C4-2B (cell line): ENCODE data around the gene ATRAID.

ENCODE experiments used
- CTCF ChIP-seq: fragments of 450-650 bp; conservative IDR thresholded peaks from 2 replicates; pipeline ENCODE4 v1.5.1; 2017; ENCODE audit warnings: mild to moderate bottlenecking
- ZFX ChIP-seq: fragments of 450-650 bp; IDR thresholded peaks from 2 replicates; pipeline ENCODE4 v1.6.1; 2017

GRCh38 chr2:27261926-27262298 lies 50.1 kb downstream of the ATRAID start:
- TF ChIP-seq CTCF (no peak), ZFX (no peak)
